ENCODE results near the gene XRCC1. TPM values are rescaled to one million over a fixed set of nuclear protein-coding genes. Genes with fewer than 3 reads are reported as not detected.

XRCC1 gene
- total and polyA plus RNA-seq, 10 of the 15 experiments (the other 5 are each of a cell fraction or from before 2014, with no cell fraction given): 2.0 to 51.1 (median 33.7) TPM

GRCh38 chr19:43532962-43533545, 42.3 kb downstream of the XRCC1 start, which contains the start of gene ZNF575 (continued):
- TF ChIP-seq USF1 (IDR thresholded peaks at IDR 0.05; ENCODE audit: borderline replicate concordance, extremely low read length, insufficient read depth, low read depth, low read length) (no peak), KLF5 (IDR thresholded peaks at IDR 0.05; ENCODE audit: partially characterized antibody) (peak; percentile 50), RUNX3 (IDR thresholded peaks at IDR 0.05; ENCODE audit: low read length) (peak; percentile 29; the same call in 1 of the 2 replicates), BMI1 (IDR thresholded peaks at IDR 0.05; ENCODE audit: borderline replicate concordance) (no peak), ATF3 (IDR thresholded peaks at IDR 0.05; ENCODE audit: borderline replicate concordance, extremely low read depth, low read depth, low read length) (no peak), JUND (IDR thresholded peaks at IDR 0.05; ENCODE audit: low read depth, low read length) (no peak), RELB (IDR thresholded peaks at IDR 0.05; ENCODE audit: low read depth) (peak; percentile 77), RAD51 (IDR thresholded peaks at IDR 0.05) (no peak), HDAC2 (IDR thresholded peaks at IDR 0.05) (no peak)

Measured in GM12878 (cell line).